ENCODE measurements around the gene SCUBE1.
"Not testable (repeated sequence)": the region's sequence is repeated elsewhere in the genome, so short reads cannot be mapped to it uniquely, and the experiment has no call there.

SCUBE1 gene

DNA sequence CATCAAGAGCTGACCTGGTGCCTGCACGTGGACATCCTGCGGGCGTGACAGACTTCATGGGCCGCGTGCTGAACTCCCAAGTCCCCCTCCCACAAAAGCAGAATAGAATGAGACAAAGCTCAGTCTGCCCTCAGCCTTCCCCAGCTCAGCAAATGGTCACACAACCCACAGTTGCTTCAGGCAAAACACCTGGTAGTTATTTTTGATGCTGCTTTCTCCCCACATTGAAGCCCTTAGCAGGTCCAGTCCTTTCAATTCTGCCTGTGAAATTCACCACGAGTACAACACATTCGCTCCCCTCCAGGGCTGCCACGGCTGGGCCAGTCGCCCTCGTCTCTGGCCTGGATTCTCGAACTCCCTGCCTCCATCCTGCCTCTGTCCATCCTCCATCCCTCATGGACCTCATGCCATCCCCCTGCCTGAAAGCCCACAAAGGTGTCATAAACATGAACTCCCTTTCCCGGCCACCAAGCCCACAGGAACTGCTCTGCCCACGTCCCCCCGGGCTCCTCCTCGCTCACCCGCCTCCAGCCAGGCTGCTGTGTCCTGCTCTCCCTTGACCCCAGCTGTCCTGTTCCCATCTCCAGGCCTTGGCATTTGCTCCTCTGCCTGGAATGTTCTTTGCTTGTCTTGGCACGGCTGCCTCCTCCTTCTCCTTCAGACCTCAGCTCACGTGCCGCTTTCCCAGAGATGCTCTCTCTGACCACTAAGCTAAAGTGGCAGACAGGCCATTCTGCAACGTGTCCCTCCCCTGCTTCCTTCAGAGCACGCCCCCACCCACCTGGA lies 42.1 kb downstream of the SCUBE1 start:
- DNase-seq: no peak

DNA sequence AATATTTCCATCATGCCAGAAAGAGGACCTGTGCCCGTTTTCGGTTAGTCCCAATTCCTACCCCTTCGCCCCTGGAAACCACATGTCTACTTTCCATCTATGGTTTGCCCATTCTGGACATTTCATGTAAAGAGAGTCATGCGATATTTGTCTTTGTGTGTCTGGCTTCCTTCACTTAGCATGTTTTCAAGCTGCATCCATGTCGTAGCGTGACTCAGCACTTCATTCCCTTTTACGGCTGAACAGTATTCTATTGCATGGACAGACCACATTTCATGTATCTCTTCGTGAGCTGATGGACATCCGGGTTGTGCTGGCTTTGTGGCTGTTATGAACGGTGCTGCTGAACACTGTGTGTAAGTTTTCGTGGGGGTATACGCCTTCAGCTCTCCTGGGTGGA lies 43.4 kb downstream of the SCUBE1 start:
- DNase-seq: no peak

DNA sequence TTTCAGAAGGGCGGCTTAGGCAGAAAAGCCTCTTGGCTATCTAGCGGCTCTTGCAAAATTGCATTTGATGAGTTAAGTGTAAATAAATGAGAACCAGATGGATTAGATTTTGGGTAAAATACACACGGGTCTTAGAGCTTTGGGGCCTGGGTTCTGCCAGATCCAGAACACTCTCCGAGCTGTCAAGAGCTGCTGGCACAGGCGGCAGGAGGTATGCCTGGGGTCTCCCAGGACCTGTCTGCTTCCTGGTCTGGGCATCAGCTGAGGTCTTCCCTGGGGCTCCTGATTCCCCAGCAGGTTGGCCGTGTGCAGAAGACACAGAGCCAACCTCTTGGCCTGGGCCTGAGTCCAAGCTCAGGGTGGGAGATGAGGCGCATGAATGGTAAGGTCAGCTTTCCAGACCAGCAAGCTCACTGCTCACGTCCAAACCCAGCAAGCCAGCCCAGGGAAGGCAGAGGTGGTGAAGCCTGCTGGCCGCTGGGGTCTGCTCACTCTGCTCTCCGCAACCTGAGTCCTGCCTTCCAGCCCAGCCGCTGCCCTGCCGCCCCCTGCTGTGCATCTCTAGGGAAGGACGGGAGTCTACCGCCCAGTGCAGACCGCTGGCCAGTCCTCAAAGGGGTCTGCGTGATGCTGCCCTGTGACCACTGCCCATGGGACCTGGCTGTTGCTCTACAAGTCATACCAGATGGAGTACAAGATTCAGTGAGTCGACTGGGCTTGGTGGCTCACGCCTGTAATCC lies 44.9 kb downstream of the SCUBE1 start:
- no peak for DNase-seq

DNA sequence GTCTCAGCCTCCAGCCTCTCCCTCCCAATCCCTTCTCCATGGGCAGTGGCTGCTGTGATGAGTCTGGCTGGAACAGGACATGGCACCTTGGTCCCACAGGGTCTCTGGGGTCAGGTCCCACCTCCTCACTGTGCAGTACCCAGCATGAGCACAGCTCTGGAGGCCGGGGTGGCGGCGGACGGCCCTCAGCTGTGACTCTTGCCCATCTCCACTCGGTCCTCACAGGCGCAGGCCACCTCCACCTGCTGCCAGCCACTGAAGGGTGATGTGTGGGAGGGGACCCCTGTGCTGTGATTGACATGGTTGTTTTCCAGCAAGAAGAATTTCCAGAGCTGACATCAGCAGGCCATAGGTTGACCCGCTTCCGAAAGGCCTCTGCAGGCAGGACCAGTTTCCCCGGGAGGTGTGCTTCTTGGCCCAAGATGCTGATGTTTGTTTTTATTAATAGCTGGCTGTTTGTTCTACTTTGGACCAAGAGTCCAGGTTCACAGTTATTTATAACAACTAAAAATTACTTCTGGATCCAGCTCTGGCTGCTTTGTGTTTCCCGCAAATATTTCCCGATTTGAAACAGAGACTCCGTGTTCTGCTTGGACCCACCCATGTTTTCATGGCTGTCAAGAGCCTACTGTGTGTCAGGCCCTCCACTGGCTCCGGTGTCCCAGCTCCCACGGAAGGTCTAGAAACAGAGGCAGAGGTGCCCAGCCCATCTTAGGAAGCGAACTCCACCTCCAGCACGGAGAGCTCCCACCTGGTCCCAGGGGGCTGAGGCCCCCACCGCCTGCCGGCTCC lies 45.7 kb downstream of the SCUBE1 start:
- no peak for DNase-seq

DNA sequence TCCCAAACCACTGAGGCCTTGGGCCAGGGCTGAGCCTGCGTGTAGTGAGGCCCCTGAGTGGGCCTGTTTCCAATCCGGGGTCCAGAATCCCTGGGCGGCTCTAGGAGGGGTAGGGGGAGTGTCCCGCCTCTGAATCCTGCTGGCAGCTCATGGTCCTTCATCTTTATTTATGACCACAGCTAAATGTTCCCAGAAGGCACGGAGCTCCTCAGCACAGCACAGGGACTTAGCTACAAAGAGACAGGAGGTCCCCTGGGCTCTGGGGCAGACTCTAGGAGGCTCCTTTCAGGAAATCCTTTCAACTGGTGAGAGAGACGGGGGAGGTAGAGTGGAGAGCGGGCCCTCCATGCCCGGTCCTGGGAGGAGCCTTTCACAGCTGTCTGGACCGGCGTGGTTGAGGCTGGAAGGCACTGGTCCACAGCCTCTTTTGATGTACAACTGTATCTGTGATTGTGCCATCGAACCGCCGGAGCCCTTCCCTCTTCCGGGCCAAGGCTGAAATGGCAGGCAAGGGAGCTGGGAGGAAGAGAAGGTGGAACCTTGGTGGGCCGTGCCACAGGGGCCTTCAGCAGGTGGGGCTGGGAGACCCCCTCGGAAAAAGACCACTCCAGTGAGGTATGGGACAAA lies 46.8 kb downstream of the SCUBE1 start:
- no peak for DNase-seq

DNA sequence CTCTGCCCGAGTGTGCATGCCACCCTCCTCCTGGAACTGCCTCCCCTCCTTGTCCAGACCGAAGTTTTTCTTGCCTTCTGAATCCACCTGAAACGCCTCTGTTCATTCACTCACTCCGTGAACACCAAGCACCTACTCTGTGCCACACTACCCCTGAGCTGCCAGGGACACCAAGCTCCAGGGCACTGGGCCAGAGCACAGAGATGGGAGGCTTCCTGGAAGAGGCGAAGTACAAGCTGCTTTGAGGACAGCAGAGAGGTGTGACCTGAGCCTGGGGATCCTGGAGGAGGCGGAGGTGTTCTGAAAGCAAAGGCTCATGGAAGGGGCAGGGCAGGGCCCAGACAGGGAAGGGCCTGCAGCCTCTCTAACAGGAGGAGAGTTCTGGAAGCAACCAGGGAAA lies 47.5 kb downstream of the SCUBE1 start:
- DNase-seq: no peak

DNA sequence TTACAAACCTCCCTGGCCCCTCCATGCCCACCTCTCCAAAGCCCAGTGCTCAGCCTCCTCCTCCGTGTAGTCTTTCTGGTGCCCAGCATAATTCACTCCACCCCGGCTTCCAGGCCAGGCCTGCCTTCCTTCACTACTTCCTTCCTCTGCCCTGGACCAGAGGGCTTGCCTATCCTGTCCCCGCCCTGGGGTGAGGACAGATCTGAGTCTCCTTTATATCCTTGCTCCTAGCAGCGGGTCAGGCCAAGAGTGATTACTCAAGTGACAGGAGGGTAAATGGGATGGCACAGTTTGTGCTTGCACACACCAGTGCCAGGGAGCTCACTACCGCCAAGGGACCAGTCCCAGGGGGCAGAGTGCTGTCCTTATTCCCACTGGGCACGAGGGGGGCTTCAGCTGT lies 48.0 kb downstream of the SCUBE1 start:
- DNase-seq: no peak

DNA sequence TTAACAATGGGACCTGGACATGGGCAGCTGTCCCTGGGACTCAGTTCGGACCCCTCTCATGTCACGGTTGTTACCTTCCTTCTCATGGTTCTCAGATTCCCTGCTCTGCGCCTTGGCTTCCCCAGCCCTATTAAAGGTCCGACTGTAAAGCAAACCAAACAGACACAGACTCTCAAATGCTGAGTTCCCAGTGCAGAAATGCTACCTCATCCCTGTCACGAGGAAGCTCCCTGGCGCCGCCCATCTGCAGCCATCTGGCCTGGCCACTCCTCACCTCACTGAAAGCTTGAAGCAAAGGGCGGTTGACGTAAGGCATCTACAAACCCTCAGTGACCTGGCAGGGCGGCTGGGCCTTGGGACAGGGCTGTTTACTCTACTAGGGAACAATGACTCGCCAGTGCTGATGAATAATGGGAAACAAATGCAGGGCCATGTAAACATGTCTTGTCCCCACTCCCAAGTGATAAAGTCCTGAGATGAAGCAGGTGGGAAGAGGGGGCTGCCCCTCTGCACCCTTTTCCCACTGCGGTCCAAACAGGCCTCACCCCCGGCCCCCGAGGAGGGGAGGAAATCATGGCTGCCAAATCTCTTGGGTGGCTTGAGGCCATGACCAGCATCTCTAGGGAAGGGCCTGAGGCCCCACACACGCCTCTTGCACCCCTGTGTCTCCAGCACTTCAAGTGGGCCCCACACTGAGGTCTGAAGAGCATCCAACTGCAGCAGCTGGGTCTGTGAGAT lies 49.3 kb downstream of the SCUBE1 start:
- DNase-seq: no peak

DNA sequence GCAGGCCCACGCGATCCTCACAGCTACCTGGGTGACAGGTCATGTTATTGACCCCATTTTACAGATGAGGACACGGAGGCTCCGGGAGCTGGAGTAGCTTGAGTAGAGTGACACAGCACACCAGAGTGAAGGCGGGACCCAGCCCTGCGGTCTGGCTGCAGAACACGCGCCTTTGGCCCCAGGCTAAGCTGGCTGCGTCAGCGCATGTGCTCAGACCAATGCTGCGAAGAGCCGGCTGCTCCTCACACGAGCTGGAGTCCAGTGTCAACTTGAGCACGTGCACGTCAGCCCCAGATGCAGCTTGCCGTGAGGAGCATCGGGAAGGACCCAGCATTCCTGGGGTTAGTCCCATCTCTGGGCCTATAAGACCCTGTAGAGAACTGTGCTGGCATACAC lies 49.9 kb downstream of the SCUBE1 start:
- DNase-seq: no peak

DNA sequence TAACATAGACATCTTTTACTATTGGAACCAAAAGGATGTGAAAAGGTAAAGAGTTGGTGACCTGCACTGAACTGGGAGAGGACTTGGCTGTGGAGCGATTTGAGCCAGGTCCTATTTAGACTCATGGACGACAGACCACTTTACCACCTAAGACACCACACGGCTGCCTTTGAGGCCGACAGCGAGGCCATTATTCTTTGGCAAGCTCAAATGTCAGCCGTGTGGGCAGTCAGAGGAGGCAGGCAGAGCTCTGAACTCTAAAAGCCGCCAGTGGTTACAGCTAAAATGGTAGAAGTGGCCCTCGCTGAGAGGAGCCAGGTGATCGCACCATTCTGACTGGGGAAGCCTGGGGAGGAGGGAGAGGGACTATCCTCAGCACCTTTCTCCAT lies 50.5 kb downstream of the SCUBE1 start:
- no peak for DNase-seq

DNA sequence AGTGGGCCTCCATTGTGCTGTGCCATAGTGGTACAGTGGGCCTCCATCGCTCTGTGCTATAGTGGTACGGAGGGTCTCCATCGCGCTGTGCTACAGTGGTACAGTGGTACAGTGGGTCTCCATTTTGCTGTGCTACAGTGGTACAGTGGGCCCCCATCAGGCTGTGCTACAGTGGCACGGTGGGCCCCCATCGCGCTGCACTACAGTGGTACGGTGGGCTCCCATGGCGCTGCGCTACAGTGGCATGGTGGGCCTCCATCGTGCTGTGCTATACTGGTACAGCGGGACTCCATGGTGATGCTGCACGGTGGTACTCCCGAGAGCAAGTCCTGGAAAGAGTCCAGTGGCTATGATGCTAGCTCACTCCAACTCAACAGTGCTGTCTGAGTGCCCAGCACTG lies 51.8 kb downstream of the SCUBE1 start:
- no peak for DNase-seq

DNA sequence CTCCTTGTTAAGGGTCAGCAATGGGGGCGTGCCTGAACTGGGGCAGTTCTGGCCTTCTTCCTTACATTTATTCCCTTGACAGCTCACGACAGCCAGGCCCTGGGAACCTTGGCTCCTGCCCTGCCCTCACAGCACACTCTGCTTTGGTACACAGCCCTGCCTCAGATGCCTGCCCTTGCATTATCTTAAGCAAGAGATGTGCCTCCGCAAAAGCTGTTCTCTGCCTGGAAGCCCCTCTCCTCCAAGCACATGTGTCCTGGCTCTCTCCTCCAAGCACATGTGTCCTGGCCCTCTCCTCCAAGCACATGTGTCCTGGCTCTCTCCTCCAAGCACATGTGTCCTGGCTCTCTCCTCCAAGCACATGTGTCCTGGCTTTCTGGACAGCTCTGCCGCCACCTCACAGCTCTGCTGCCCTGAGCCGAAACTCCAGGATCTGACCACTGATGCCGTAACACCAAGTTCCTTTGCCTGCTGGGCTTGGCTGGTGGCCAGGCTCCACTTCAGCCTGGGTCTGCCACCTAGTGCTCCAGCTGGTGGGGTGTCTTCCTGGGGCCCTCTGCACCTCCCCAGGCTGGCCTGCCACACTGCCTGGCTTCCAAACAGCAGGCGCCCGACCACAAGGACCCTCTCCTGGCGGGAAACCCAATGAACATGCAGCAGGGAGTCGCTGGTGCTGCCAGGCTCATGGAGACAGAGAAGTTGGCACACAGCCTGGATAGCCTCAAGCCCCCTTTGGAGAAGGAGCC lies 53.0 kb downstream of the SCUBE1 start:
- no peak for DNase-seq

DNA sequence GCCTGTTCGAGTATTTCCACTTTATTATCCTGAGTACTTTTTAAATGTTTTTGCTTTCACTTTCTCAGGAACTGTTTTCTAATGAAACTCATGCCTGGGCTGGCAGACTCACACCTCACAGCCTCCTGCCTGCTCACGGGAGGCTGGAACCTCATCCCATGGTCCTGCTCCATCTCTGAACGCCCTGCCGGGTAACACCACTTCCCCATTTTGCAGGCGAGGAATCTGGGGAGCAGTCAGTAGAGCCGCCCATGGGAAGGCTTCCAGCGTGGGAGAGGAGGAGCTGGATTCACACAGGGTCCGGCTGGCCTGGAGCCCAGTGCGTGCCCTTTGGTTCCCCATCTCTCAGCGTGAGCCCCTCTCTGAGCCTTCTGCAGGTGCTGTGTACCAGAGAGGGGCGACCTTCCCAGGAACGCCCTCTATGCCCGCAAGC lies 53.6 kb downstream of the SCUBE1 start:
- DNase-seq: no peak

DNA sequence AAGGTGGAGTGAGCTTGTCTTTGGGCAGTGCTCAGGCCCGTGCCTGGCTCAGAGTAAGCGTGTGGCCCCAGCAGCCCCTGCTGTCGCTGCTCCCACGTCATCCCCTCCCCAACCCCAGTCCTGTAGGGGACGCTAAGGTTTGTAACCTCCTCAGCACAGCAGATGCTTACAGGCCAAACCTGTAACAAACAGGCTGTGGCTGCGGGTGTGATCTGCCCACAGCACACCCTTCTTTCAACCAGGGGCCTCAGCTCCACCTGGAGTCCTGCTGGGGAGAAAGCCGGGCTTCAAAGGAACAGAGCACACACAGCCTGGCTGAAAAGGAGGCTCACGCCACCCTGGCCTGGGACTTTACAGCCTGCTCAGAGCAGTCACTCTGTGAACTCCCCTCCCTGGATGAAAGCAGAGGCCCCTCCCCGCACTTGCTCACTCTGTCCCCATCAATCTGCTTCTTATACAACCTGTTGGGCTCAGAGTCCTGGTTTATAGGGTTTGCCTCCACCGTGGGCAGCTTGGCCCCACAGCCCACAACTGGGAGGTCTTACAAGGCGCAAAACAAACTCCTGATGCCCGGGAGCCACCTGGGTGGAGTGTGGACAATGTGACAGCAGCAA lies 54.3 kb downstream of the SCUBE1 start:
- no peak for DNase-seq

DNA sequence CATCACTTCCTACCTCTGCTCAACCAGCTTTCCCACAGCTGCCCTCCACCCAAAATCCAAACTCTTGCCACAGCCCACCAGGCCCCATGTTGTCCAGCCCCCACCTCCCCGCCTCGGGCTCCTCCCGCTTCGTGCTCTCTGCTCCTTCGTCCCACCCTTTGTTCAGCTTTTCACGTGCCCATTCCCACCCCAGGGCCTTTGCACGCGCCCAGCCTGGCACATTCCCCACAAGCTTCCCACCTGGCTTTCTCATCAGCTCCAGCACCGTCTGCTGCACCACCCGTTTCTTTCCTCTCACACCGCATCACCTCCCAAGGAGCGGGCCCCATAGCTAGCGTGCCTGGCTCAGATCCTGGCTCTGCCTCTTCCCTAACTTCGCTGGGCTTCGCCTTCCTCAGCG lies 54.8 kb downstream of the SCUBE1 start:
- no peak for DNase-seq

DNA sequence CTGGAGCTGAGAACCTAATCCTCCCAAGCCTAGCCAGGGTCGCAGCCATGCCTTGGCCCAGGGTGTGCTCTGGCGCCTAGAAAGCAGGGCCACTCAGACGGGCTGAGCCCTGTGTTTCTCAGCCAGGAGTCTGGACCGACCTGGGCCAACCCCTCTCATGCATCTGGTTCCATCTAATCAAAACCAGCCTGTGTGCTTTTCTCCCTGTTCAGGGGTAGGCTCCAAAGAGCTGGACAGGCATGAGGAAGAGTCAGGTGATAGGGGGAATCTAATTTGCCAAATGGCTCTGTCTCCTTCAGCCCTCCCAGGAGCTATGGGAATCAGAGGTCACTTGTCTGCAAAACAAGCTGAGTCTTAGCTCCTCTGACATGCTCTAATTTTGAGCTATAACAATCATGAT lies 55.7 kb downstream of the SCUBE1 start:
- DNase-seq: no peak

DNA sequence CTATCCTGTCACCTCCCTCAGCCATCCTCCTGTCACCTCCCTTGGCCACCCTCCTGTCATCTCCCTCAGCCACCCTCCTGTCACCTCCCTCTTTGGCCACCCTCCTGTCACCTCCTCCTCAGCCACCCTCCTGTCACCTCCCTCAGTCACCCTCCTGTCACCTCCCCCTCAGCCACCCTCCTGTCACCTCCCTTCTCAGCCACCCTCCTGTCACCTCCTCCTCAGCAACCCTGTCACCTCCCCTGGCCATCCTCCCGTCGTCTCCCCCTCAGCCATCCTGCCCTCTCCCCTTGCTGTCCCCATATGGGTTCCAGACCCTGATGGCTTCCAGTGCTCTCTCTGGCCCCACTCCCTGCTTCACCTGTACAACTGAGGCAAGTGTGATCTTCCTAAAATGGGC lies 61.8 kb downstream of the SCUBE1 start:
- DNase-seq: no peak

DNA sequence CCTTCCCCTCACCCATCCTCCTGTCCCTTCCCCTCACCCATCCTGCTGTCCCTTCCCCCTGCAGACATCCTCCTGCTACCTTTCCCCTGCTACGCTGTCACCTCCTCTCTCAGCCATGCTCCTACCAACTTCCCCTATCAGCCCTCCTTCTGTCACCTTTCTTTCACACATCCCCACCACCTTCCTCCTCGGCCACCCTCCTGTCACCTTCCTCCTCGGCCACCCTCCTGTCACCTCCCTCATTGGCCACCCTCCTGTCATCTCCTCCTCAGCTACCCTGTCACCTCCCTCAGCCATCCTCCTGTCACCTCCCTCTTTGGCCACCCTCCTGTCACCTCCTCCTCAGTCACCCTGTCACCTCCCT lies 62.7 kb downstream of the SCUBE1 start:
- not testable (repeated sequence) for DNase-seq

DNA sequence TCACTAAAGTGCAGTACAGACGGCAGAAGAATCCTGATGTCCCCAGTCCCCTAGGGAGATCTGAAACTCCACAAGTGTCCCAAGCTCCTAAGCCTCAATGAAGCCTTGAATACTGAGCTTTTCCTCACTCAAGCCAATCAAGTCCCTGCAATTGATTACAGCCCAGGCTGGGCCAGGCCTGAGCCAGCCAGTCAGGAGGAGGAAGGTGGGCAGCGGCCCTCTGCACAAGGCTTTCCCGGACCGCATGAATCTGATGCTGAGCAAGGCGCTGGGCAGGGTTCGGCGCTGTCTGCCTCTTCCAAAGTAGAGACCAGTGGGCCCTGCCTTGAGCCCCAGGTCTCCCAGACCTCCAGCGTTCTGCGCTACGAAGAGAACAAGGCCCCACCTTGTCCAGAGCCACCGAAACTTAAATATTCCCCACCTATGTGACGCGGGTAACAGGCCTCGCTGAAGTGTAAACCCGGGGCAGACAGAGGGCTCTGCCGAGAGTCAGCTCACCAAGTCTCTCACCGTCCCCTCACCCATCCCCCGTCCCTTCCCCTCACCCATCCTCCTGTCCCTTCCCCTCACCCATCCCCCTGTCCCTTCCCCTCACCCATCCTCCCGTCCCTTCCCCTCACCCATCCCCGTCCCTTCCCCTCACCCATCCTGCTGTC lies 63.2 kb downstream of the SCUBE1 start:
- DNase-seq: no peak

DNA sequence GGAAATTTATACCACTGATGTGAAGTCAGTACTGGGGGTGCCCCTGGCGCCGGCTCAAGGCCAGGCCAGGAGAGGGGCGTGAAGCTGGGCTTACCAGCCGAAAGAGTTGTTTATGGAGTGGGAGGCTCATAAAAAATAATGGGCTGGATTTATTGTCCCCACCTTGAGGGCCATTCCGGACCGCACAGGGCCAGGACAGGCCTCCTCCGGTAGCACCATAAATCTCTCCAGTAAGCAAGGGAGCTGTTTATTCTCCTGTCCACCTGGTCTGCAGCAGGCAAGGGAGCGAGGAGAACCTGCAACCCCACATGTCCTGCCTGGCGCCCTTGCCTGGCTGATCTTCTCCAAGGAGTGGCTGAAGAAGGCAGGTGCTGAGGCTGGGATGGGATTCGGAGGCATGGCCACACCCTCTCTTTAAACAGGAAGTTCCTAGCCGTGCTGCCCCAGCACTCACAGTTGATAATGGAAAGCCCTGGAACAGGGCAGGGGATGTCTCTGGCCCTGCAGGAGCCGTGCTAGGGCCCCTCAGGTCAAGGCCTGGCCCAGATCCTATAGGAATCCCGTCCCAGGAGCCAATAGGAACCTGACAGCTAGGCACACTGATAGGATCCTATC lies 65.1 kb downstream of the SCUBE1 start:
- DNase-seq: no peak

Measured in hippocampal formation (tissue), 2 donors.